GM18499 (cell line): Measurements from ENCODE around the gene PKDCC.
"Not testable (repeated sequence)": the region's sequence is repeated elsewhere in the genome, so short reads cannot be mapped to it uniquely, and the experiment has no call there.

Experiments
- ATAC-seq: cut with Tn5 transposase; IDR thresholded peaks from one replicate; pipeline ENCODE4 v1.9.1; 2021; ENCODE audit warnings: moderate number of reproducible peaks; ENCODE audit not compliant: insufficient read depth, unreplicated experiment

PKDCC gene

GRCh38 chr2:42030200-42030759, 17.5 kb upstream of the PKDCC start:
- no peak for ATAC-seq

- ATAC-seq: no peak
Observed at GRCh38 chr2:42030829-42031228, 17.0 kb upstream of the PKDCC start.

DNA sequence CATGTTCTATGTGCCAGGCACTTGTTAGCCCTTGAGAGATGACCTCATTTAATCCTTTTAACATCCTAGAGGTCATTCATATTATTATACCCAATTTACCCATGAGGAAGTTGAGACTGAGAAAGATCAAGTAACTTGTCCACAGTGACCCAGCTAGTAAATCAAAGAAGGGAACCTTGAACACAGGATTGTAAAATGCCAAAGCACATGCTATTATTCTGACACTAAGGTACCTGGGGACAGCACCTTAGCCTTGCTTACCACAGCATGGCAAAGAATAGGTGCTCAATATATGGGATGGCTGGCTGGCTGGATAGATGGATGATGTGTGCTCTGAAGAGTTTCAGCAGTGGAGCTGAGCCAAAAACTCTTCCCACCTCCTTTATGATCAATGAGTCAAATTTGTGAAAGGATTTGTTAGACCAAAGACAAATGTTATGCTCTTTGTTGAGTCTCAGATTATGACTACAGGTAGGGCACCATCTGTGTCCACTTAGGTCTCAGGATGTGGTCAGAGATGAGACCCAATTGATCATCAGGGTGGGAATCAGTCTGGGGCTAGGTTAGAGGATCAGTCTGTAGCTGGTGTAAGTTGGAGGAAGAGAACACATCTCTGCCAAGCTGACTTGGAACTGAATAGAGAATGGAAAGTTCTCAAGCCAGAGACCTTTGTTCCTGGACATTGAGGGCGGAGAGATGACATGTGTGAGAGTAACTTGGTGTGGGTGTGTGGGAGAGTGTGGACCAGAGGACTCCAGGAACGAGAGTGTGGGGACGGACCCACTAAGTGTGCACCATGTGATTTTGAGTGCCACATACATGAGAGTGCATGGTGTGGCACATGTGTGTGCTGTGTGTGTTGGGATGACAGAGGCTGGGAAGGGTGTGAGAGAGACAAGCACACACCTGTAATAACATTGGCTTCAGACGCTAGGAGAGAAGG, 16.3 kb upstream of the PKDCC start:
- no peak for ATAC-seq

GRCh38 chr2:42032224-42032620, 15.6 kb upstream of the PKDCC start:
- ATAC-seq: no peak

- no peak for ATAC-seq
Observed at GRCh38 chr2:42032745-42033144, 15.1 kb upstream of the PKDCC start.

- ATAC-seq: not testable (repeated sequence)
Observed at GRCh38 chr2:42034096-42034495, 13.7 kb upstream of the PKDCC start.

GRCh38 chr2:42035241-42035640, 12.6 kb upstream of the PKDCC start:
- ATAC-seq: no peak

DNA sequence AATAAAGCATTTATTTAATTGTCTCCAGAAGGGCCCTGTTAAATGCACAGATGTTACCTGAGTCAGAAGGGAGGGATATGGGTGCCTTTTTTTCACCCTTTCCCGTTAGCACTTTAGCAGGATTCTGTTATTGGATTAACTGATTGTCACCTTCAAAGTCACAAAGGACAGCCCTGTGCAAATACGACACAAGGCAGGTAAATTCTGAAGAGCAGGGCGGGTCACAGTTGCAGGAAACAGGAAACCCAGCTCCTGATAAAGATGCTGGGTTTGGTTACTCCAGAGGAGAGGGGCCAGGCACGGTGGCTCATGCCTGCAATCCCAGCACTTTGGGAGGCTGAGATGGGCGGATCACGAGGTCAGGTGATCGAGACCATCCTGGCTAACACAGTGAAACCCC, 11.4 kb upstream of the PKDCC start:
- no peak for ATAC-seq

GRCh38 chr2:42036940-42037339, 10.9 kb upstream of the PKDCC start:
- no peak for ATAC-seq

DNA sequence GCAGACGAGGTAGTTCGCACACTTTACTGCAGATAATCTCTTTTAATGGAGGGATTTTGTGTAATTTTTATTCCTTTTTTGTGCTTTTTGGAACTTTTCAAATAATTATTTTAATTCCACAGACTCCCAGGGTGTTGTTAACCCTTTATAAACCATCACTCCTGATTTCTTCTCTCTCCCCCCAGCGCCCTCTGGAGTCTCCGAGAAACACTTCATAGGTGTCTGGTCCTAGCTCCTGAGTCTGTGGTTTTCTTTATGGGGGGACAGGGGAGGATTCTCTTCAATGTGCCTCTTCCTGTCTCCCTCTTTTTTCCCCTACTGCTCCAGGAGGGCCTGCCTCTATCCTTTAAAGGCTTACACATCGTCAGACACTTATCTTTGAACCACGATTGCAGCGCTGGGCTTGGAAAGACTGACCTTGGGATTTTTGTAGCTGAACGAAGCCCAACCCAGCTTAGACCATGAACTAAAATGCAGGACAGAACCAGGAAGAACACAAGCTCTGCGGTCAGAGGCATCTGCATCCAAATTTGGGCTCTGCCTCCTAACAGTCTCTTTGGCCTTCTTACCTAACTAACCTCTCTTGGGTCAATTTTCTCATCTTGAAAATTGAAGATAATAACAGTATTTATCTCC, 7.1 kb upstream of the PKDCC start:
- ATAC-seq: no peak

- ATAC-seq: no peak
Observed at GRCh38 chr2:42041377-42042127, 6.3 kb upstream of the PKDCC start.

DNA sequence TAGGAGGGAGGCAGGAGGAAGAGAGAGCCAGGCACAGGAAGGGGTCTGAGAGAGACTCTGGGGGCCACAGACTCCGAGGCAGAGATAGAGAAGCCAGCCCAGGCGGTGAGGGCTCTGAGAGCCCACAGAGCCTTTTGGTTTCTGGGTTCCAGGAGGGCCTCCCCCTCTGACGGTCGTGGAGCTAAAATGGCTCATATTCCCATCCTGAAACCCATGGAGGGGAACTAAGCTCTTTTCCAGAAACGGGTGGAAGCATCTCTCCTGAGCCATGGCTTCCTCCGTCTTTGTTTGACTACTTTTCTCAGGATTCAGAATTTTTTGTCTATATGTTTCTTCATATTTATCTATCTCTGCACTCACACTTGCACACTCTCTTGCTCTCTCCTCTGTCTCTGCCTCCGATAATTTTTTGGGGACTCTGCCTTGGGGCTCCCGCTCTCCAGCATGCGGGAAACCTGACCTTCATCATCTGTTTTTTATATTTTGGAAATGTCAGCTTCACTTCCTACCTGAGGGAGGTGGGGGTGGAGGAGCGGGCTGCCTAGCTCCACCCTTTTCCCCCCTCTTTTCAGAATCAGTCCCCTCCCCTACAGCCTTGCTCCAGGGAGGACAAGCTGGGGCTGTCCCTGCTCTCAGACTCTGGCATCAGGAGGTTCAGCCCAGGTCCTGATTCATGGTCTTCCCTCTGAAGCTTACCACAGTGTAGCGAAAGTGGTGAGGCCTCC, 5.0 kb upstream of the PKDCC start:
- ATAC-seq: no peak

GRCh38 chr2:42043789-42044394, 3.9 kb upstream of the PKDCC start:
- no peak for ATAC-seq

DNA sequence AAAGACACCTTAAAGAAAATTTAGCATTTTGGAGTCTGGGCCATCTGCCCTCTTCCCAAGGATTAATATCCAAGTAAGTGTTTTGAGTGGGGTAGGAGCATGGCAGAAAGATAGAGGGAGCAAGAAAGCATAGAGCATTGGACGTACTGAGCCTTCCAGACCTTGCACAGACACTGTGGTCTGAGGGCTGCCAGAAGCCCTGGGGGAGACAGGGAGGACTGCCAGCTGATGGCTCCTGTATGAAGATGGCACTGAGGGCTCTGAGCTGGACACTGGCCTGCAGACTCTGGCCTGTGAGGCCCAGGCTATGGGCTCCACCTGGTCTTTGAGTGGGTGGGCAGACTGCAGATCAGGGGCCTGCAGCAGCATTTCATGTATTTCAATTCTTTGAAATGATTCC, 2.9 kb upstream of the PKDCC start:
- ATAC-seq: no peak

GRCh38 chr2:42045352-42045751, 2.5 kb upstream of the PKDCC start:
- no peak for ATAC-seq

DNA sequence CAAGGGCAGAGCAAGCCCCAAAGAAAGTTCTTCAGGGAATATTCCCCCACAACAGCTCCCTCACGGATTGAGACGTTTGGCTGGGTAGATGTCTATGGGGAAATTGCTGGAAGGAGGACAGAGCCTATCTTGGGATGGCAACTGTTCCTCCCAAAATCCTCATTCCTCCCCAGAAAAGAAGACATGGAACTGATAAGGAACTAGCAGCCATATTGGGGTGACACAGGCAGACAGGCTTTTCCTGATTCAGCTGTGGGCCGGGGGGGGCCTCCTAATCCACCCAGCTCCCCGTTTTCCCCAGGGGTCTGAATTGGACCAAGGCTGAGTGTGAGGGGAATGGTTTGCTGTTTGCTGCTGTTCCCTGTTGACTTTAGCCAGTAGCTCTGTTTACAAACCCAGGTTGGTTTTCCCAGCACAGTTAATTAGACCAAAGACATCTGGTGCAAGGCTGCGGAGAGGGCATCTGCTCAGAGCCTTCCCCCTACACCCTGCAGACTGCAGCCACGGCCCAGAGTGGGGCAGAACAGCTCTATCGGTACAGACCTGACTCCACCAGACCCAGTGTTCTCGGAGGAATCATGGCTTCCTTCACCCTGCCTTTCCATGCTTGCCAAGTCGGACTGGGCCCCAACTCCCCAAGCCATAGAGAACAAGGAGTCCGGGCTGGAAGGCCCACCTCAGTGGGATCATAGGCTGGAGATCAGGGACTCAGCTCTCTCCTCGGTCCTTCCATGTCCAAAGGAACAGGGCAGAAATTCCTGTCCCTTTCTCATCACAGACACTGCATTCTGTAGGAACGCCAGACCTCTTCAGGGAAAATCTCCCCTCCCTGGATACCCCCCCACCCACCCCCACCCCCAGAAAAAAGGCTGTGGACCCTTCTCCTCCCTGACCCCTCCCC, 1.7 kb upstream of the PKDCC start:
- no peak for ATAC-seq

DNA sequence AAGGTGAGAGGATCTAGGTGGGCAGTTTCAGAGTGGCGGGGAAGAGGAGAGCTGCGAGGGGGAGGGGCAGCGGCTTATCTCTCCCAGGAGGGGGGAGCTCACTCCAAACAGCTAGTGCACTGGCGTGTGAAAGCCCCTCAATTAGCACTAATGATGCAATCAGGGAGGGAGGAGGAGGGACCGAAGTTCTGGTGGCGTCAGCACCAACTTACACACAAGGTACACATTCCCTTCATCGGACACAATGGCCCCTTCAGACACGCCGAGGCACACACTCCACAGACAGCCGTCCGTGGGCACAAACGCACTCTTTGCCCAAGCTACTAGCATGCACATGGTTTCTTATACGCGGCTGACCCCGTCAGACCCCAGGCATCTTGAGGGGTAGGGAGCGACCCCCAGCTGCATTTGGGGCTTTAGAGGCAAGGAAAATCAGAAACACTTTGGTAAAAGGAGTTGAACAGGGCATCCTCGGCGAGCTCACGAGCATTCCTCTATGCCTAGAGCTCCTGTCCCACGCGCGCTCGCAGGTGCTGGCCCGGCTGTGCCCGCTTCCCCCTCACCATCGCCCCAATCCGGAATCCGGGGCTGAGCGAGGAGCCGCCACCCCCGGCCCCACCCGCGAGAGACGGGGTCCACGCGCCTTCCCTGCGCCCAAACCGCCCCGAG, 868 bp upstream of the PKDCC start:
- no peak for ATAC-seq
